ENCODE data around the gene DPM2.

DPM2 gene

GRCh38 chr9:127953768-127954505 is 16.3 kb upstream of the DPM2 start:
- no peak for DNase-seq

- DNase-seq = no peak
Measured at GRCh38 chr9:127953154-127953553, 15.5 kb upstream of the DPM2 start.

- no peak for DNase-seq
Measured at GRCh38 chr9:127950513-127951289, 13.0 kb upstream of the DPM2 start.

- DNase-seq = no peak
Measured at GRCh38 chr9:127949827-127950512, 12.3 kb upstream of the DPM2 start.

- DNase-seq = no peak
Measured at GRCh38 chr9:127947841-127948710, 10.4 kb upstream of the DPM2 start.

GRCh38 chr9:127946728-127947127 is 9.1 kb upstream of the DPM2 start:
- no peak for DNase-seq

GRCh38 chr9:127945942-127946341 is 8.3 kb upstream of the DPM2 start:
- DNase-seq = no peak

GRCh38 chr9:127945338-127945737 is 7.7 kb upstream of the DPM2 start:
- DNase-seq = no peak

- no peak for DNase-seq
Measured at GRCh38 chr9:127944586-127945218, 7.0 kb upstream of the DPM2 start.

- peak; percentile 89 for DNase-seq
Measured at GRCh38 chr9:127943731-127944144, 6.1 kb upstream of the DPM2 start.

GRCh38 chr9:127943011-127943662 is 5.5 kb upstream of the DPM2 start:
- DNase-seq = no peak

GRCh38 chr9:127942216-127943010 is 4.8 kb upstream of the DPM2 start:
- peak; percentile 81 for DNase-seq

- DNase-seq = no peak
Measured at GRCh38 chr9:127941961-127942215, 4.2 kb upstream of the DPM2 start.

GRCh38 chr9:127941062-127941960 is 3.7 kb upstream of the DPM2 start:
- no peak for DNase-seq

- no peak for DNase-seq
Measured at GRCh38 chr9:127940593-127940992, 2.9 kb upstream of the DPM2 start.

- DNase-seq = no peak
Measured at GRCh38 chr9:127938298-127938690, 640 bp upstream of the DPM2 start.

- no peak for DNase-seq
Measured at GRCh38 chr9:127937056-127937387, 632 bp downstream of the DPM2 start.

- DNase-seq = no peak
Measured at GRCh38 chr9:127936347-127936852, 1.3 kb downstream of the DPM2 start.

GRCh38 chr9:127935765-127936221 is 1.9 kb downstream of the DPM2 start:
- DNase-seq = no peak

- DNase-seq = no peak
Measured at GRCh38 chr9:127934986-127935385, 2.7 kb downstream of the DPM2 start.

Measured in activated CD8-positive, alpha-beta memory T cell treated with anti-CD3 and anti-CD28 coated beads, Interleukin-2, amount 50 U/mL, for 48 hours (primary cell).